ENCODE data around the gene SARNP.
A peak's percentile ranks its signal among the peaks of the same experiment; 100 is the strongest.

The SARNP gene

GRCh38 chr12:55741931-55742680 is 75.4 kb downstream of the SARNP start:
- H3K27ac ChIP-seq (ENCODE audit: low read depth, low read length, poor library complexity, severe bottlenecking): no peak overlapping the region
- H3K4me3 ChIP-seq (ENCODE audit: low read depth, low read length, poor library complexity, severe bottlenecking): peak overlapping the region; percentile 45
- H3K4me2 ChIP-seq (ENCODE audit: low read length): peak overlapping the region; percentile 66
- H4K20me1 ChIP-seq (ENCODE audit: insufficient read depth, low read length): no peaks in the 10 kb centered on the region
- H3F3A ChIP-seq (ENCODE audit: insufficient read depth, low read length): no peaks in the 10 kb centered on the region
- H3K36me3 ChIP-seq (ENCODE audit: insufficient read depth, low read length): no peaks in the 10 kb centered on the region
- H3K9me2 ChIP-seq (ENCODE audit: low read depth, low read length): no peaks in the 10 kb centered on the region
- no peak overlapping the region for H2AFZ ChIP-seq (ENCODE audit: low read length)
- no peak overlapping the region for H3K9ac ChIP-seq (ENCODE audit: low read length)
- H3K9me3 ChIP-seq (ENCODE audit: low read length): no peaks in the 10 kb centered on the region
- peaks cover 48% of the 10 kb centered on the region for H3K4me1 ChIP-seq (ENCODE audit: insufficient read depth, low read length, severe bottlenecking)
- peaks cover 7% of the 10 kb centered on the region for H3K27me3 ChIP-seq (ENCODE audit: insufficient read depth, low read length)
- TF ChIP-seq EZH2 (IDR thresholded peaks at IDR 0.05; ENCODE audit: borderline replicate concordance, low read length) (no peak), CTCF (IDR thresholded peaks at IDR 0.05; ENCODE audit: low read length) (no peak)
- H3K79me2 ChIP-seq (ENCODE audit: insufficient read depth, low read length): no peaks in the 10 kb centered on the region

- no peak overlapping the region for H3K9ac ChIP-seq (ENCODE audit: low read length)
- H3K4me3 ChIP-seq (ENCODE audit: low read depth, low read length, poor library complexity, severe bottlenecking): no peak overlapping the region
- H3F3A ChIP-seq (ENCODE audit: insufficient read depth, low read length): no peaks in the 10 kb centered on the region
- peak overlapping the region; percentile 89 for H3K4me2 ChIP-seq (ENCODE audit: low read length)
- H2AFZ ChIP-seq (ENCODE audit: low read length): no peak overlapping the region
- H3K27me3 ChIP-seq (ENCODE audit: insufficient read depth, low read length): no peaks in the 10 kb centered on the region; the same call in 1 of the 2 replicates
- H4K20me1 ChIP-seq (ENCODE audit: insufficient read depth, low read length): no peaks in the 10 kb centered on the region
- H3K27ac ChIP-seq (ENCODE audit: low read depth, low read length, poor library complexity, severe bottlenecking): no peak overlapping the region
- H3K79me2 ChIP-seq (ENCODE audit: insufficient read depth, low read length): no peaks in the 10 kb centered on the region
- H3K9me3 ChIP-seq (ENCODE audit: low read length): no peaks in the 10 kb centered on the region
- no peaks in the 10 kb centered on the region for H3K36me3 ChIP-seq (ENCODE audit: insufficient read depth, low read length)
- H3K4me1 ChIP-seq (ENCODE audit: insufficient read depth, low read length, severe bottlenecking): peaks cover 24% of the 10 kb centered on the region
- no peak for TF ChIP-seq EZH2 (IDR thresholded peaks at IDR 0.05; ENCODE audit: borderline replicate concordance, low read length)
- no peaks in the 10 kb centered on the region for H3K9me2 ChIP-seq (ENCODE audit: low read depth, low read length)
These were observed 78.5 kb downstream of the SARNP start for GRCh38 chr12:55739025-55739378.

GRCh38 chr12:55738123-55739024 is 79.2 kb downstream of the SARNP start:
- H3K9ac ChIP-seq (ENCODE audit: low read length): peak overlapping the region; percentile 53; the same call in 1 of the 2 replicates
- H3F3A ChIP-seq (ENCODE audit: insufficient read depth, low read length): no peaks in the 10 kb centered on the region
- no peaks in the 10 kb centered on the region for H3K9me3 ChIP-seq (ENCODE audit: low read length)
- no peaks in the 10 kb centered on the region; the same call in 1 of the 2 replicates for H3K27me3 ChIP-seq (ENCODE audit: insufficient read depth, low read length)
- H2AFZ ChIP-seq (ENCODE audit: low read length): peak overlapping the region; percentile 4; the same call in 1 of the 2 replicates
- H3K79me2 ChIP-seq (ENCODE audit: insufficient read depth, low read length): no peaks in the 10 kb centered on the region
- H4K20me1 ChIP-seq (ENCODE audit: insufficient read depth, low read length): no peaks in the 10 kb centered on the region
- peak overlapping the region; percentile 89 for H3K4me2 ChIP-seq (ENCODE audit: low read length)
- peak overlapping the region; percentile 43 for H3K27ac ChIP-seq (ENCODE audit: low read depth, low read length, poor library complexity, severe bottlenecking)
- H3K4me3 ChIP-seq (ENCODE audit: low read depth, low read length, poor library complexity, severe bottlenecking): peak overlapping the region; percentile 63
- no peaks in the 10 kb centered on the region for H3K36me3 ChIP-seq (ENCODE audit: insufficient read depth, low read length)
- peaks cover 18% of the 10 kb centered on the region for H3K4me1 ChIP-seq (ENCODE audit: insufficient read depth, low read length, severe bottlenecking)
- no peaks in the 10 kb centered on the region for H3K9me2 ChIP-seq (ENCODE audit: low read depth, low read length)
- TF ChIP-seq EZH2 (IDR thresholded peaks at IDR 0.05; ENCODE audit: borderline replicate concordance, low read length) (no peak), CTCF (IDR thresholded peaks at IDR 0.05; ENCODE audit: low read length) (peak; percentile 89)
